Measurements from ENCODE around the gene HSPBP1.

DNA sequence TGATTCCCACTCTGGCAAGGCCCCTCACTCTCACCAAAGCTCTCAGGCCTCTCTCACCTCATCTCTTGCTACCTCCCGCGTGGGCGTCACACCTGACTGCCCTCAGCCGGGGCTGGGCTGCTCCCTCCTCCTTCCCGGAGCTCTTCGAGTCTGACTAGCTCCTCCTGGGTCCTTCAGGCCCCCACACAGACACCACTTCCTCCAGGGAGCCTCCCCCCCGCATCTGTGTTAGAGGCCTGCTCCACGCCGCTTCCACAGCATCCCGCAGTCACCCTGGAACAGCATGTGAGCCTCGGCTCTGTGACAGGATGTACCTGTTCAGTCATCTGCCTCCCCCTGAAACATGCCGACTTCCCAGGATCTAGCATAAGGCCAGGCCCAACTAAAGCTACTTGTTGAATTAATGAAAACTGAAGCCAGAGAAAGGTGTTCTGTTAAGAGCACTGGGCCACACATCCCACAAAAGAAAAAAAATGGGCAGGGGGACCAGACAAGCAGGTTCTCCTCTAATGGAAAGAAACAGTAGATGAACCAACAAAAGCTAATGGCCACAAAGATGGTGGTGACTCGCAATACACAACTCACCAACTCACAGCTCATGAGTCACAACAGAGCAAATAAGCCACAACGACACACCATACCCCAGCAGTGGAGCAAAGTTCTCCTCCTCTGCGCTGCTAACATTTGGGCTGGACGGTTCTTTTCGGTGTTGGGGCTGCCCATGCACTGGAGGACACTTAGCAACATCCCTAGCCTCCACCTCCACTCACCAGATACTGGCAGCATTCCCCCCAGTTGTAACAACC, 24.1 kb downstream of the HSPBP1 start:
- TF ChIP-seq, protein P1, sequence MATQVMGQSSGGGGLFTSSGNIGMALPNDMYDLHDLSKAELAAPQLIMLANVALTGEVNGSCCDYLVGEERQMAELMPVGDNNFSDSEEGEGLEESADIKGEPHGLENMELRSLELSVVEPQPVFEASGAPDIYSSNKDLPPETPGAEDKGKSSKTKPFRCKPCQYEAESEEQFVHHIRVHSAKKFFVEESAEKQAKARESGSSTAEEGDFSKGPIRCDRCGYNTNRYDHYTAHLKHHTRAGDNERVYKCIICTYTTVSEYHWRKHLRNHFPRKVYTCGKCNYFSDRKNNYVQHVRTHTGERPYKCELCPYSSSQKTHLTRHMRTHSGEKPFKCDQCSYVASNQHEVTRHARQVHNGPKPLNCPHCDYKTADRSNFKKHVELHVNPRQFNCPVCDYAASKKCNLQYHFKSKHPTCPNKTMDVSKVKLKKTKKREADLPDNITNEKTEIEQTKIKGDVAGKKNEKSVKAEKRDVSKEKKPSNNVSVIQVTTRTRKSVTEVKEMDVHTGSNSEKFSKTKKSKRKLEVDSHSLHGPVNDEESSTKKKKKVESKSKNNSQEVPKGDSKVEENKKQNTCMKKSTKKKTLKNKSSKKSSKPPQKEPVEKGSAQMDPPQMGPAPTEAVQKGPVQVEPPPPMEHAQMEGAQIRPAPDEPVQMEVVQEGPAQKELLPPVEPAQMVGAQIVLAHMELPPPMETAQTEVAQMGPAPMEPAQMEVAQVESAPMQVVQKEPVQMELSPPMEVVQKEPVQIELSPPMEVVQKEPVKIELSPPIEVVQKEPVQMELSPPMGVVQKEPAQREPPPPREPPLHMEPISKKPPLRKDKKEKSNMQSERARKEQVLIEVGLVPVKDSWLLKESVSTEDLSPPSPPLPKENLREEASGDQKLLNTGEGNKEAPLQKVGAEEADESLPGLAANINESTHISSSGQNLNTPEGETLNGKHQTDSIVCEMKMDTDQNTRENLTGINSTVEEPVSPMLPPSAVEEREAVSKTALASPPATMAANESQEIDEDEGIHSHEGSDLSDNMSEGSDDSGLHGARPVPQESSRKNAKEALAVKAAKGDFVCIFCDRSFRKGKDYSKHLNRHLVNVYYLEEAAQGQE (IDR thresholded peaks at IDR 0.05; ENCODE audit: insufficient read depth in 1 of 2, low read depth in 2 of 2, low read length in 2 of 2): no peak
- no peak for TF ChIP-seq POLR2AphosphoS5 (IDR thresholded peaks at IDR 0.05; ENCODE audit: low read depth, low read length)
- TF ChIP-seq TAF1 (IDR thresholded peaks at IDR 0.05; ENCODE audit: borderline replicate concordance, insufficient read depth, low read length): no peak
- TF ChIP-seq SIN3A (IDR thresholded peaks at IDR 0.05; ENCODE audit: borderline replicate concordance, insufficient read depth, low read length): no peak
- no peak for TF ChIP-seq FOXP2 (optimal IDR thresholded peaks at IDR 0.05; ENCODE audit: borderline replicate concordance, extremely low read depth, extremely low read length, insufficient read depth)
